ENCODE data around the gene ANKRD63.

ANKRD63 gene, protein sequence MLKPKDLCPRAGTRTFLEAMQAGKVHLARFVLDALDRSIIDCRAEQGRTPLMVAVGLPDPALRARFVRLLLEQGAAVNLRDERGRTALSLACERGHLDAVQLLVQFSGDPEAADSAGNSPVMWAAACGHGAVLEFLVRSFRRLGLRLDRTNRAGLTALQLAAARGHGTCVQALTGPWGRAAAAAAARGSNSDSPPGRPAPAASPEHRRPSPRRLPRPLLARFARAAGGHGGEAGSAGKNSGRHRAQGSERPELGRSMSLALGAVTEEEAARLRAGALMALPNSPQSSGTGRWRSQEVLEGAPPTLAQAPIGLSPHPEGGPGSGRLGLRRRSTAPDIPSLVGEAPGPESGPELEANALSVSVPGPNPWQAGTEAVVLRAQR

DNA sequence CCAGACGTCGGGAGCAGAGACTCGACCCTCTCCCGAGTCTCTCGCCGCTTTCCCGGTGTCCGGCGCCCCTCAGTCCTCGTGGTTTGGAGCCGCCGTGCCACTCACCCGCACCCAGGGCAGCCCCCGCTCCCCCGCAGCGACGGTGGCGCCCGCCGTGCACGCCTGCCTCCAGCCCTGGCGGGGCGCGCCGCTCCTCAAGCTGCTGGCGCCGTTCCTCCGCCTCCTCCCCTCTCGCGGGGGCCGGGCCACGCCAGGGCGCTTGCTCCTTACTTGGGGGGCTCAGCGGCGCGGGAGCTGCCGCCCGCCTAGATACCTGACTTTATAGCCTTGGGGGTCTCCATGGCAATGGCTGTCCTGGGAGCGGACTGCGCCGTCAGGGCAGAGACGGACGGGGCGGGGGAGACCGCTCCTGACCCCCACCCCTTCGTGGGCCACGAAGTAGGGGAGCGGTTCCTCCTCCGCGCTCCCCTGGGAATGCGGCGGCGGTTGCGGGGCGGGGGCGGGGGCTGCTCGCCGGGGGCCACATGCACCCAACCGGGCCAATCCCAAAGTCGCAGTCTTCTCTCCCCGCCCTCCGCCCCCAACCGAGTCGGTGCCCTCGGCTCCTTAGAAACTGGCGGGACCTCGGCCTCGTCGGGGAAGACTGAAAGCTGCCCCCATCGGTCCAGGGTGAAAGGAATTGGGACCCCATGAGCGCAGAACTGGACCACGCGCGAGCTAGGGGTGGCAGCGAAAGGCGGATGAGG is at the start of gene ANKRD63:
Gene ANKRD63 (minus strand): TSS at position 196 of the 746 bp plus-strand sequence. CDS start 478 bp downstream, outside the sequence.
- no peak for DNase-seq (ENCODE audit: low read depth in 2 of 2)

DNA sequence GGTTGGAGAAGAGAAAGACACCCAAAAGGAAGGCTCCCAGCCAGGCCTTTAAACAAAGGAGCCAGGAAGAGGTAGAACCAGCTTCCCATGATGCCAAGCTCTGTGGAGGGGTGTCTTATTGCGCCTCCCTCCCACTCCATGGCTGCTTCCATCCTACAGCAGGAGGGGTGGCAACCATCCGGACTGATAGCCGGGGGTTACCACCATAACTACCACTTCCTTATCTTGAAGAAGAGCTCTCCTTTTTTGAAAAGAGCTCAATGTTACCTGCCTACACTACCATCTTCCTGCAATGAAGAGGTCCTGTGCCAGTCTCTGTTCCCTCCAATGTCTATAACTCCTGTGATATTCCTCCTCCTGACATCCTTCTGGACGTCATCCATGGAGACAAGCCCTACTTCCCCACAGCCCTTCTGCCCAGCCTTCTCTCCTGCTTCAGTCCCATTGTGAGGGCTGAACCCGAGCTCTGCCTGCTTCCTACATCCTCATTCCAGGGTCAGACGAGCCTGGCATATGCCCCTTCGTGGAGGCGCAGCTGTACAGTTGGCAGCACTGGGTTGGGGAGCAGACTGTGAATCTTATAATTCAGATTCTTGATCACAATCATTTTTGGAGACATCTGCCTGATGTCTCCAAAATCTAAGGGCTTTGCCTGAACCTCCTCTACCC is 49.4 kb upstream of the ANKRD63 start:
- DNase-seq (ENCODE audit: low read depth in 2 of 2): no peak

DNA sequence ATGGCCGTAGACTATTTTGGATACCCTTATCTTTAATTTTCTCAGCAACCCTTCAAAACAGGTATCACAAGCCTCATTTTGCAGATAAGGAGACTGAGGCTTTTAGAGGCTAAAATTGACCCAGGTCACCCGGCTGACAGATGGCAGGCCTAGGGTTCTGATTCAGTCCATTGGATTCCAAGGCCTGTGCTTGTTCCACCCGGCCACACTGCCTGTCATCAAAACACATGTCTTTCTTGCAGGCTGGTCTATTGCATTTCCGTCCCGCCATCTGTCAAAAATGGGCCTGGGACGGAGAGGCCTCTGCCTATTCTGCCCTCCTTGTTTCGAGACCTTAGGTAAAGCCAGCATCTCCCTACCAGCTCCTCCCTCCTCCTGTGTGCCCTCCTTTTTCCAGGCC is 48.8 kb upstream of the ANKRD63 start:
- no peak for DNase-seq (ENCODE audit: low read depth in 2 of 2)

DNA sequence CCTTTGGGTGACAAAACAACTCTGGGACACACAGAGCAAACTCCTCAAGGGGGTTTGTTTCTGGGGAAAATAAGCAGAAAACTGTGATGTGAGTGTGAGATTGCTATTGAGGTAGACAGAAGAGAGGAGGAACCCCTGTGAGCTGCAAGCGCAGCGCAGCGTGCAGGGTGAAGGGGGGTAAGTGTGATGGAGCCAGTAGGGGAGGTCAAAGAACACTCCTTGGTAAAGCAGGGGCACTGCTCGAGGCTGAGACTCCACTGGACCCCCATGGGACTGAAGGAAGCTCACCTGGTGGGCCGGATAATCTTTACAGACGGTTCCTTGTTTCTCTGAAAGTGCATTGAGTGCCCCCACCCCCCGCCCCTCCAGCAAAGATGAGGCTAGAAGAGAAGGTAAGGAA is 48.2 kb upstream of the ANKRD63 start:
- no peak for DNase-seq (ENCODE audit: low read depth in 2 of 2)

DNA sequence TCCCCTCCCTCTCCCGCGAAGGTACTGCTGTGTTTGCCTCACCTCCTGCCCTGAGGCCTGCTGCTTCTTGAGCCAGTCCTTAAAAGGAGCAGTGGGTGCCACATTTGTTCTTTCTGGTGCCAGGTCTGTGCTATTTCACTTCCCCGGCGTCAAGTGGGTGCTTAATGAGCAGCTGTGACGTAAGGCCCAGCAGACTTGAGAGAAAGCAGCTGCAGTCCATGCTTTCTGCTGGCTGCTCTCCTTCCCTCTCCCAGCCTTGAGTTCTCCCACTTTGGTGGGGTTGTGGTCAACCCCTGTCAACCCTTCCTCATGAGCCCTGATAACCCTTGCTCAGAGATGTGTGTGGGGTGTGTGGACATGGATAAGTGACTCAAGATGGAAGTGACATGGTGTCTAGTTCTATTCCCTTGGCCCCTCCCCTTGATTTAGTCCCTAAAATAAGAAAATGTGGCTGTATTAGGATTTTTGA is 47.5 kb upstream of the ANKRD63 start:
- DNase-seq (ENCODE audit: low read depth in 2 of 2): no peak

DNA sequence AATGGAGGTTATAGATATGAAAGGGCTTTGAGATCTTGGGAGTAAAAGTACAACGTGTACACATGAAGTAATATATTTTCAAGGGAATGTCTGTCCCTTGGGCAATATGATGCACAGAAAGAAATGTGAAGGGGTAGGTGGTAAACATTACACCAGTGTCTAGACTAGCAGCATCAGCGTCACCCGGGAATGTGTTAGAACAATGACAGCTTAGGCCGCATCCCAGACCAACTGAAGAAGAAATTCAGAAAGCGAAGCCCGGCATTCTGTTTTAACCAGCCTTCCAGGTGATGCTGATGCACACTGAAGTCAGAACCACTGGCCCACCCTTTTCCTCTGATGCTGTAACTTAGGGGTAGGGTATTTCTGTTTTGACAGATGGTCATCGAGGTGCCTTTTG is 46.9 kb upstream of the ANKRD63 start:
- no peak for DNase-seq (ENCODE audit: low read depth in 2 of 2)

DNA sequence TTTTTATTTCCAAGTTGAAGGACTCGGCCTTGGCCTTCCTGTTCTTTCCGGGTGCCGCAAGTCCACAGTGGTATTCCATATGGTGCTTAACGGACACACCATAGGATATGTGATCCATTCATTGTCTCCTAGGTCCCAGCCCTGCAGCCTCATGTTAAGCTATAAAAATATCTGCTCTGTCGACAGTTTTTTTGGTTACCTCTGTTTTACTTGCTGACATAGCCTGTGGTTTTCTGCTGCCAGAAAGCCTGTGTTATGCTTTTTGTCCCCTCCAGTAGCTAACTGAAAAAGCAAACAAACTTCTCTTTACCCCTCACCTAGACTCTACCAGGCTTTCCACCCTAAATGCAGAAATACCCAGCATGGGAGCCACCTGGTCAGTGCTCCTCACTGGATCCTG is 45.9 kb upstream of the ANKRD63 start:
- DNase-seq (ENCODE audit: low read depth in 2 of 2): no peak

DNA sequence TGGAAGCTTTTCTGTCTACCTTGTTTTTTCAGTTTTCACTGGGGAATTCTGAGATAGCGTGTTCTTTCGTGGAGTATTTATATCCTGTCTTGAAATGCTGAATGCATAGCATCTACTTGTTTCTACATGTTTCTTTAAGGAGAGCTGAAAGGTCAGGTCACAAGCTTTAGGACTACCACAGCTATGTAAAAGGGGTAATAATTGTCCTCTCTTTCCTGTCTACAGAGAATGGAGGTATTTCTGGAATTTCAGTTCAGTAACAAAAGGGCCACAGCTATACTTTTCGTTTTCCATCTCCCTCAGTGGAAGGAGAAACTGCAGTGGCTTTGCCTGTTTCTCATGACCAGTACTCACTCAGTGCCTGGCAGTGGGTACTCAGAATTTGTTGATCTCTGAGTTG is 45.3 kb upstream of the ANKRD63 start:
- peak in 1 of 2 experiments; percentile 42 for DNase-seq (ENCODE audit: low read depth in 2 of 2)

DNA sequence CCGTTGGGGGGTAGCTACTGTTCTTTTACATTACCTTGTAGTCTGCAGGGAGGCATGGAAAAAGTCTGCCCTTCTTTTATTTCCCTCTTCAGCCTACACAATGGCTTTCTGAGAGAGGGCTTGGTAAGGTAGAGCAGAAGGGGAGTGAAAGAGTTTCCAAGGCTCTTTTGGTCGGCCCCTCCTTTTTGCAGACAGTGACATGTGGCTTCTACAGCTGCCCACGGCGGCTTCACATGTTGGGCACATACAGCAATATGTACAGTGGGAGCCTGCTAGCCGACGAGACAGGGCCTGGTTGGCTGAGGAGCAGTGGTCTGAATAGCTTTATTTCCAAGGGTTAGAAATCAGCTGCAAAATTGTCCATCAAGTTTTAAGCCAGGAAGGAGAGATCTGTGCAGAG is 44.6 kb upstream of the ANKRD63 start:
- DNase-seq (ENCODE audit: low read depth in 2 of 2): no peak

DNA sequence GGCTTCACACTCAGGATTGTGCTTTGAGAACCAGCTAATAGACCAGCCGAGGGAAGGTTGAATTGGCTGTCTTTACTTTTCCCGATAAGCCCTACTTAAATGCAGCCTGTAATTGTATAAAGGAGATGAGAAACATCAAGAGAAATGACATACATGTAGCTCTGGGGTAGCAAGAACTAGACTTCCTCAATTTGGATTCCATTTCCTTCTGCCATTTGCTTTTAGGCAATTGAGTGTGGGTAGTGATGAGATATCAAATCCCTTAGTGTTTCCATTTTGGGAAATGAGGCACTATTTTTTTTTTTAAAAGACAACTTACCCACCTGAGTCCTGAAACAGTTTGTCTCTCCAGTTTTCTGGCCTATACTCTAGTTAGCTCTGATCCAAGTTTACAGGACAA is 42.8 kb upstream of the ANKRD63 start:
- no peak for DNase-seq (ENCODE audit: low read depth in 2 of 2)

DNA sequence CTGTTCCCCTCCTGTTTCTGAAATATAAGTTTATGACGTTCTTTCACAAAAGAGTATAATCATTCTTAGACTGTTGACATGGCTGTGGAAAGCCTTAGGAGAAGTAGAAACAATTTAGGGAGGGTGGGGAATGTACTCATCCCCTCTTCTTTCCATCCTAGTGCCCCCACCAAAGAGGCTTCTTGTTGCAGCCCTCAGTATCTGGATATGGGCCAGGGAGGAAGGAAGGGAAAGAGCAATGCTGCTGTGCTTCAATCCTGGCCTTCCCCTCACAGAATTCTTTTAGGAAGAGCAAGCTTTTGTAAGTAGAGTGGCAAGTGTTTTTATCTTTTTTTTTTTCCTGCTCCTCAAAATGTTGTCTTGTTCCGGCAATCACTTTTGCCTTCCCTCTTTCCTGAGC is 42.3 kb upstream of the ANKRD63 start:
- DNase-seq (ENCODE audit: low read depth in 2 of 2): no peak

DNA sequence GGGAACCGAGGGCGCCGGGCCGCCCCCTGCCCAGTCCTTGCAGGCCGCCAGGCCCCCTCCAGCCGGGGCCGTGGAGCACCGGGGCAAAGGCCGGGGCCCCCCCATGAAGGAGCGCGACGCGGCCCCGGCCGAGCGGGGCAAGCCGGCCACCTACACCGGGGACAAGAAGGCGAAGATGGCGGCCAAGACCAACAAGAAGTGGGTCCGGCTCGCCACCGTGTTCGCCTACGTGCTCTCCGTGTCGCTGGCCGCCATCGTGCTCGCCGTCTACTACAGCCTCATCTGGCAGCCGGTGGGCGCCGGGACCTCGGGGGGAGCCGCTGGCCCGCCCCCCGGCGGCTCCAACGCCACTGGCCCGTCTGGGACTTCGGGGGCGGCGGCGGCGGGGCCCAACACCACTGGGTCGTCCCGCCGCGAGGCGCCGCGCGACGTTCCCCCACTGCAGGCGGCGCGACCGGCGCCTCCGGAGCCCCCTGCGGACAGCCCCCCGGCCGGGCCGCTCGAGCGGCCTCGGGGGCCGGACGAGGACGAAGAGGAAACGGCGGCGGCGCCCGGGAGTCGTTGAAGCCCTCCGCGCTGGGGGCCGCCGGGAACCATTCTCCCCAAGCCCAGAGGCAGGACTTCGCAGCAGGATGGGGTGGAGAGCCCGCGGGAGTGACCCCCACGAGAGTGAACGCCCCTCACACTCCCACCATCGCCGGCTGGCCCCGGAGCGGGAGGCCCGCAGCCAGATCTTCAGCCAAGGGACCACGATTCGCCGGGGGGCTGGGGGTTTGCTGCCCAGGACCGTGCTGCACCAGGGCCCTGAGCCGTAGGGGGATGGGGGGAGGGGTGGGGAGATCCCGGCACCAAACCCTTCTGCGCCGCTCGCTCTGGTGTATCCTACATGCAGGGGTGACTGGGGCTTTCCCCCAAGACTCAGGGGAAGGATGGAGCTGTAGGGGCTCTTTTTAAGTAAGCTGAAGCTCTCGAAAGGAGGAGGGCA is 41.4 kb upstream of the ANKRD63 start:
- DNase-seq (ENCODE audit: low read depth in 2 of 2): no peak

DNA sequence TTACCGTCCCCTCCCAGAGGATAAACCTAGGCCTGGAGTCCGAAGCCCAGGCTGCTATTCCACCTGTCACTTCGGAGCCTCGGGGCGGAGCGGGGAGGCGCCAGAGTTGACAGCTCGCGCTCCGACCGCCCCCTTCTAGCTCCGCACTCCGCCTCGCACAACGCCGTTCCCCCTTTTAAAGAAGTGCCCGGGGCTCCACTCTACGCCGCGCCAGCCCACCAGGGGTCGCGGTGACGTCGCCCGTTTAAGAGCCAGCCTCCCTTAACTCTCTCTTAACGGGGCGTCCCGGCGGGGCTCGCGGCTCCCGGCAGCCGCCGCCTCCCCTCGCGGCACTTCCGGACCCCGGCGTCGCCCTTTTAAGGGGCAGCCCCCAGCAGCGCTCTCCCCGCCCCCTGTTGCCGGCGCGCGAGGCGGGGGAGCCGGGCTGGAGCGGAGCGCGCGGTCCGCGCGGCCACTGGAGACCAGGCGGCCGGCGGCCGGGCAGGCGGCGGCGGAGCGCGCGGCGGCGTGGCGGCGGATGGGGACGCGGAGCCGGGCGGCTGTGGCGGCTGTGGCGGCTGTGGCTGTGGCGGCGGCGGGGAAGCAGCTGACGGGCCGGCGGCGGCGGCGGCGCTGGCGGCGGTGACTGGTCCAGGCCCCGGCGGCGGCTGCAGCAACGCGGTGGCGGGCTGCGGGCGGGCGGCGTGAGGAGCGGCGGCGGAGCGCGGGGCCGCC is 40.5 kb upstream of the ANKRD63 start, which contains the start of gene INAFM2:
Gene INAFM2 (plus strand): TSS at position 454 of the 714 bp plus-strand sequence. CDS start 364 bp downstream, outside the sequence.
- DNase-seq (ENCODE audit: low read depth in 2 of 2): peak; percentile 92

DNA sequence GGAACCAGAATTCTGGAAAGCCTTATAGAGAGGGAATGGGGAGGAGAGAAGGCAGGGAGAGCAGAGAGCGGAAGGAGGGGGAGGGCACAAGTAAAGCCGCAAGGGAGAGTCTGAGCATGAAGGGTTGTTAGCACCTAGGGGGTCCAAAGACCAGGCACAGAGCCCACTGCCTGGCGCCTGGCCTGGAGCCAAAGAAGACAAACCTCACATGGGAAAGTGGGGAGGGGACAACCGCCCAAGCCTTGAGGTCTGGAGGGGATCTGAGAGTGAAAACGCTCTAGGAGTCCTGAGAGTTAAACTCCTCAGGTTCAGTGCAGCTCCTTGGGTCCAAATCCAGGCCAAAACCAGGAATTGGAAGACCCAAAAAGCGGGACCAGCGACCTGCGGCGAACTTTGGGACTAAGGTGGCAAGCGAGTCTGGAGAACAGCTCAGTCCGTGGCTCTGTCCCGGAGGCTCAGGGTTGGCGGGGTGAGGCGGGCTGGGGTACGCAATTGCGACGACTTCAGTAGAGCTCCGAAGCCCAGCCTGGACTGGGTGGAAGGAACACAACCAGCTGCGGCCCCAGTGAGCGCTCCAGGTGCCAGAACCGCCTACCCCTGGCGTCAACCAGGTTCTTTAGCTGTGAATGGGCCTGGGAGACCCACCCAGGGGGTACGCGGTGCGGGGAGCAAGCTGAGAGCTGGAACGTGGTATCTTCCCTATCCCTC is 39.8 kb upstream of the ANKRD63 start:
- DNase-seq (ENCODE audit: low read depth in 2 of 2): no peak

DNA sequence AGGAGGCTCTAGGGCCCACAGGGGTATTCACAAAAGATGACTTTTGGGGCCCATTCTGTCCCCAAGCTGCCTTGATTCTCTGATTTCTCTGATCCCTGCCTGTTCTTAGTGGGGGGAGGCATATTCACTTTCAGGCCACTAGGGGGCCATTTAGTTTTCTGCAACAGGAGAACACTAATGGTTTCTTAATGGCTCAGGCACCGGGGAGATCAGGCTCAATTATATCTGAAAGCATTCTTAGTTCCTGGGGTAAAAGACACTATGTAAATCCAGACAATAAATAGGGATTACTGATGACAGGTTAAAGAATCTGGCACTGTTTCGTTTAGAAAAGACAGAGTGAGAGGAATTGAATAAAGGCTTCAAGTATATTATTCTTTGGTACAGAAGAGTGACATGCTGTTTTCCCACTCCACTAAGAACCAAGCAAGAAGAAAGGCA is 38.1 kb upstream of the ANKRD63 start:
- DNase-seq (ENCODE audit: low read depth in 2 of 2): no peak

DNA sequence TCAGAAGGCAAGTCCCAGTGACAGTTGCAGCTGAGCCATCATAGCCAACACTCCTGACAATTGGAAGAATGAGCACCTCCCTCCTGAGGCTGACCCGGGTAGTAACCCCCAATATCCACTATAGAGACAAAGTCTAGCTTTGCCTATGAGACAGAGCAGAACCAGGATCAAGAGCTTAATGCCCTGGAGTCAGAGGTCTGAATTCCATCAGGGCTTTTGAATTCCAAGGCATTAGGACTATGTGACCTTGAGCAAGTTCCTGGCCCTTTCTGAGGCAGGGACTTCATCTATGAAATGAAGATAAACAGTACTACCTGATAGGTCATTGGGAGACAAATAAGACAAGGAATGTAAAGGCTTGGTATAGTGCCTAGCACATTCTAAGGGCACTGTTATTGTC is 37.5 kb upstream of the ANKRD63 start:
- no peak for DNase-seq (ENCODE audit: low read depth in 2 of 2)

DNA sequence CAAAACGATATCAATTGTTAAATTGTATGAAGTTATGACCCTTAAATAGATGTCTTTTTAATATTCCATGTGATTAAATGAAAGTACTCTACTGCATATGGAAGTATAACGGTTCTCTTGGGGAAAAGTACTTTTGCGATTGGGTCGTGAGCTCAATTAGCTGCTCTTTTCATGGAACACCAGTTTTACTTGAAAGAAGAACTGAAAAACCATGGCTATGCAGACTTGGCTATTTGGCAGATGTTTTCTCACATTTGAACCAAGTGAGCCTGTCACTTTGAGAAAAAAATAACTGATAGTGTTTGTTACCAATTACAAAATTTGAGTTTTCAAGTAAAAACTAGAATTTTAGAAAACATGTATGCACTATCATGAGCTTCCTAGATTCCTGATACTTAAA is 34.7 kb upstream of the ANKRD63 start:
- DNase-seq (ENCODE audit: low read depth in 2 of 2): no peak

DNA sequence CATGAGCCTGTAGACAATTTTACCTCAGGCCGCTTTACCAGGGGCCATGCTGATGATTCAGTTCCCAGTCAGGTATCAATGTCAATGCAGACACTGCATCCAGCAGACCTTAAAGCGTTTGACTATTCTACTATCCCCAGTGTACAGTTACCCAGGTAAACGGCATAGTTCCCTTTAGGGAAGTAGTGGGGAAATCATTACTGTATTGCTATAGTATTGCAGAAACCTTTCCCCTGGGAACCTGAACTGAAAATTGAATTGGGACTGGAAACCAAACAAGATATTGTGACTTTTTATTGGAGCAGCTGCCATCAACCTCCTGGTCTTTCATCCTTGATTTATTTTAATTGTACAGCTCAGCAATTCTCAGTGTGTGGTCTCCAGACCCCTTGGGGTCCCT is 34.1 kb upstream of the ANKRD63 start:
- no peak for DNase-seq (ENCODE audit: low read depth in 2 of 2)

DNA sequence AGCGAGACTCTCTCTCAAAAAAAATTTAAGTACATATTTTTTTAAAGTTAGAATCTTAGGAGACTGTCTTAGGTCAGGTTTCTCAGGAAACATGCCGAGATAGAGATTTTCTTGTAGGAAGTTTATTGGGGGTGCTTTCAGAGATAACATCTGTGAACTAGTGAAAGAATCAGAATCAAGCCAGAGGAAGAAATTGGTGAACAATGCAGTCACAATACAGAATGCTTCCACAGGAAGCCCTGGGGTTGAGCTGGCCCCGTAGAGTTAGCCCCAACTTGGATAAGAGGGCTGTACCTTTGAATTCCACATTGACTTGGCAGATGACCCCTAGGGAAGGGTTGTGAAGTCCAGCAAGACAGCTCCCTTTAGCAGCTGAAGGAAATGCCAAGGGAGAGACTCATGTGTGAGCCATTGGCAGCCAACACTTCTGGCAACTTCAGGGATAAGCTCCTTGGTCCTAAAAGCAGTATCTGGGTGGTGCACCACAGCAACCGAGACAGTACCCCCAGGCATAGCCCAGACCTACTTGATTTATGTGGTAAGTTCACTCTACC is 31.9 kb upstream of the ANKRD63 start:
- DNase-seq (ENCODE audit: low read depth in 2 of 2): no peak

Data from fibroblast of skin of left quadriceps (primary cell).